ENCODE results near the gene TCAF1.
"Not testable (repeated sequence)": the region's sequence is repeated elsewhere in the genome, so short reads cannot be mapped to it uniquely, and the experiment has no call there.

GRCh38 chr7:143857994-143858393 is 44.0 kb downstream of the TCAF1 start:
- not testable (repeated sequence) for TF ChIP-seq CTCF (IDR thresholded peaks at IDR 0.05; ENCODE audit: low read depth, low read length, missing input control); EGR1 (IDR thresholded peaks at IDR 0.05; ENCODE audit: low read depth in 2 of 2); JUND (IDR thresholded peaks at IDR 0.05); REST (IDR thresholded peaks at IDR 0.05); MAX (IDR thresholded peaks at IDR 0.05); FOXA1 (IDR thresholded peaks at IDR 0.05); RAD21 (IDR thresholded peaks at IDR 0.05); YY1 (IDR thresholded peaks at IDR 0.05); ZBTB33 (IDR thresholded peaks at IDR 0.05); ATF3 (IDR thresholded peaks at IDR 0.05); HNF4G (IDR thresholded peaks at IDR 0.05)

All from liver (tissue), 3 donors.